Activated CD8-positive, alpha-beta T cell treated with anti-CD3 and anti-CD28 coated beads for 36 hours (primary cell): Measurements from ENCODE around the gene MTFMT. TPM values are rescaled to one million over a fixed set of nuclear protein-coding genes. Genes with fewer than 3 reads are reported as not detected.
A peak's percentile ranks its signal among the peaks of the same experiment; 100 is the strongest.

Source experiments
- ATAC-seq: fragments of 200-7000 bp; cut with Tn5 transposase; one replicate; pipeline ENCODE4 v1.10.0; 2021; ENCODE audit warnings: mild to moderate bottlenecking, moderate library complexity
- CTCF ChIA-PET: fragments of 350-600 bp; sonication (Branson Sonifier 250); formaldehyde crosslinking; loops from one replicate; lab custom pipeline; 2021; ENCODE audit warnings: antibody characterized with exemption; lab: Charles Lee
- POLR2A ChIA-PET: fragments of 350-600 bp; sonication (Branson Sonifier 250); formaldehyde crosslinking; loops from one replicate; lab custom pipeline; 2021; ENCODE audit warnings: antibody characterized with exemption; lab: Charles Lee
- DNase-seq: peaks from one replicate; pipeline ENCODE4 v3.0.0-alpha.2; 2020
- H3K27ac Mint-ChIP-seq: one replicate; pipeline ENCODE4 v1.8.0; 2021; ENCODE audit warnings: mild to moderate bottlenecking, mixed read lengths
- H3K27me3 Mint-ChIP-seq: one replicate; pipeline ENCODE4 v1.8.0; 2021; ENCODE audit warnings: mixed read lengths
- H3K36me3 Mint-ChIP-seq: one replicate; pipeline ENCODE4 v1.8.0; 2021; ENCODE audit warnings: low read depth, mixed read lengths
- H3K4me1 Mint-ChIP-seq: one replicate; pipeline ENCODE4 v1.8.0; 2021; ENCODE audit warnings: low read depth, mixed read lengths
- H3K4me3 Mint-ChIP-seq: one replicate; pipeline ENCODE4 v1.8.0; 2021; ENCODE audit warnings: mild to moderate bottlenecking, moderate library complexity, mixed read lengths
- H3K9me3 Mint-ChIP-seq: one replicate; pipeline ENCODE4 v1.8.0; 2021; ENCODE audit warnings: mixed read lengths
- CTCF ChIP-seq: fragments of 200-600 bp; IDR thresholded peaks from one replicate; pipeline ENCODE4 v1.8.0; 2022; ENCODE audit warnings: antibody characterized with exemption, mild to moderate bottlenecking
- intact Hi-C: fragments of 100-400 bp; cut with micrococcal nuclease; formaldehyde crosslinking; loops from one replicate; pipeline ENCODE4 v1.10.0; 2022
- total RNA-seq, 2 experiments: library from RNA; stranded (reverse); gene quantifications; one replicate each; pipeline ENCODE4 v1.2.3, GENCODE V29; 2021

Gene MTFMT
- total RNA-seq, 2 experiments from 2014 or later, result 19.7 to 21.0 TPM

- Mint-ChIP-seq H3K9me3 (no peaks in the 10 kb centered on the region), H3K27ac (no peak overlapping the region), H3K27me3 (no peaks in the 10 kb centered on the region), H3K4me3 (no peak overlapping the region), H3K4me1 (peaks cover 15% of the 10 kb centered on the region), H3K36me3 (no peaks in the 10 kb centered on the region)
- POLR2A ChIA-PET, result interaction anchor here (0.9 kb wide), 1 partner anchor 252 kb away, joined by 3 read pairs; no protein-coding TSS in a partner anchor
- ATAC-seq (no peak), DNase-seq (no peak)
- TF ChIP-seq CTCF, result no peak
- CTCF ChIA-PET, result interaction anchor here (1.2 to 6.4 kb wide), 9 partner anchors 10 to 247 kb away, joined by 3 to 37 read pairs (median 7); partner anchors contain the start of genes KBTBD13 and RASL12
- intact Hi-C loops, result no loop called here
These were observed 23.5 kb upstream of the MTFMT start for GRCh38 chr15:65052956-65053355.

GRCh38 chr15:65051266-65051665 is 21.8 kb upstream of the MTFMT start:
- ChIA-PET CTCF (interaction anchor here (1.4 kb wide), 2 partner anchors 10 to 27 kb away, joined by 3 read pairs; no protein-coding TSS in a partner anchor), POLR2A (no interaction called here)
- no peaks in the 10 kb centered on the region for H3K36me3 Mint-ChIP-seq
- no peak for DNase-seq
- intact Hi-C loops, result no loop called here
- no peak overlapping the region for H3K4me3 Mint-ChIP-seq
- H3K27ac Mint-ChIP-seq, result no peak overlapping the region
- no peaks in the 10 kb centered on the region for H3K9me3 Mint-ChIP-seq
- H3K27me3 Mint-ChIP-seq, result no peaks in the 10 kb centered on the region
- TF ChIP-seq CTCF, result no peak
- peaks cover 15% of the 10 kb centered on the region for H3K4me1 Mint-ChIP-seq
- ATAC-seq, result no peak

GRCh38 chr15:65050270-65050669 is 20.8 kb upstream of the MTFMT start:
- no peak for TF ChIP-seq CTCF
- intact Hi-C loops, result no loop called here
- H3K27ac Mint-ChIP-seq, result no peak overlapping the region
- no peak for ATAC-seq
- ChIA-PET POLR2A (no interaction called here), CTCF (interaction anchor here (1.4 kb wide), 2 partner anchors 11 to 28 kb away, joined by 3 read pairs; no protein-coding TSS in a partner anchor)
- no peak for DNase-seq
- no peaks in the 10 kb centered on the region for H3K36me3 Mint-ChIP-seq
- H3K4me1 Mint-ChIP-seq, result peaks cover 15% of the 10 kb centered on the region
- H3K4me3 Mint-ChIP-seq, result no peak overlapping the region
- no peaks in the 10 kb centered on the region for H3K27me3 Mint-ChIP-seq
- no peaks in the 10 kb centered on the region for H3K9me3 Mint-ChIP-seq

- peak; percentile 97 for DNase-seq
- peak overlapping the region; percentile 45 for H3K4me3 Mint-ChIP-seq
These were observed 20.0 kb upstream of the MTFMT start for GRCh38 chr15:65049418-65049840.

More at GRCh38 chr15:65049418-65049840, 20.0 kb upstream of the MTFMT start:
- Mint-ChIP-seq H3K27me3 (peaks cover 1% of the 10 kb centered on the region), H3K27ac (no peak overlapping the region), H3K36me3 (no peaks in the 10 kb centered on the region), H3K4me1 (peaks cover 15% of the 10 kb centered on the region), H3K9me3 (no peaks in the 10 kb centered on the region)
- TF ChIP-seq CTCF, result no peak
- ATAC-seq, result peak; percentile 95
- ChIA-PET POLR2A (no interaction called here), CTCF (no interaction called here)
- intact Hi-C loops, result no loop called here
